GM18507 (cell line): Measurements from ENCODE around the gene TK2.
"Not testable (repeated sequence)": the region's sequence is repeated elsewhere in the genome, so short reads cannot be mapped to it uniquely, and the experiment has no call there.

Experiments used
- DNase-seq: peaks from one replicate; pipeline ENCODE4 v3.0.0; 2011; ENCODE audit warnings: low read depth; ENCODE audit not compliant: insufficient read length; ENCODE audit errors: extremely low spot score
- FAIRE-seq: peaks from 2 replicates; lab custom pipeline; 2011; peaks lifted over from hg19 to GRCh38; lab: Jason Lieb, UNC

Gene TK2

DNA sequence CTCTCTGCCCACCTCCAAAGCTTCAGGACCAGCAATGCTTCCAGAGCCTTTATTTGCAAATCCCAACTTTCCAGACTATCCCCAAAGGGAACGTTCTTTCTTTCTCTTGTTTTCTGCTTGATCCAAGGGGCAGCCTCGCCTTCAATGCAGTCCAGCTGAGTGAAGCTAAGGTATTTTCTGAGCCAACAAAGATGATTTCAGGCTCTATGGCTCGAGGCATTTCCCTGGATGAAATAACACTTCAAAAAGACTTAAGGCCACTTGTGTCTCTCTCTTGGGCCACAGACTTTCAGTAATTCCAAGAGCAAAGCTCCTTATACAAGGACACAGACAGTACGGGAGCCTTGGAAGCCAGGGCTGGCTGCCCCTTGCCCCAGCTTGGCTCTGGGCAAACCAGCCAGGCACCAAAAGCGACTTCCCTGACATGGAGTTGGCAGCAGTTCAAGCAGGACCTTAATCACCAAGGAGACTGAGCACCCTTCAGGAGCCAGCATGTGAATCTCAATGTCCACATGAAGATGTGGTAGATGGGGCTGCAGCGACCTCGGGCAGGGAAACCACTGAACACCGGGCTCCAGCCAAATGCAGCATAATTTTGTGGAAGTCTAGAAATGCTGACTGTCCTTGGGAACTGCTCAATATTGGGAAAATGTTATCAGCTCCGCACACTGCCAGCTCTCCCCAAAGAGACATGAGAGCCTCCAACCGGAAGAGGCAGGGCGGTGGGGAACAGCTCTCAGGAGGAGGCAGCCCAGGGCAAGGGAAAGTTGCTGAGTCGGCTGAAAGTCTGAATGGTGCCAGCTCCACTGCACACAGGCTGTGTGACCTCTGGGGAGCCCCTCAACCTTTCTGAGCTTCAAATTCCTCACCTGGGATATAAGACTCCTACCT is 39.0 kb downstream of the TK2 start:
- DNase-seq, result no peak
- FAIRE-seq, result no peak

DNA sequence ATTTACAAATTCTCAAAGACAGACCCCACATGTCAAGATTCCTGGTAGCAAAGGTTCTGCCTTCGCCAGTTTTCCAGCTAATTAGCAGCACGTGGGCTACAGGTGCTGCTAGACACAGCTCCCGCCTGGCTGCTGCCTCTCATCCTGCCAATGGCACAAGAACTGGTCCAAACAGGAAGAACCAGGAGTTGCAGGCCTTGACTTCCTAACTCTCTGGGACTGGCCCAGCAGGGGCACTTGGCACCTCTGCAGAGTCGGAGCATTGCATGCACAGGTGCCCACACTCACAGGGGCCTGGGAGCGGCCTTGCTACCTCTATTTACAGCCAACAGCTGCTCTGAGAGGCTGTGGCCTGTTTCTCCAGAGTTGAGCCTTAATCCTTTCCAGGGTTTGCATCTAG is 39.6 kb downstream of the TK2 start:
- FAIRE-seq (no peak), DNase-seq (no peak)

DNA sequence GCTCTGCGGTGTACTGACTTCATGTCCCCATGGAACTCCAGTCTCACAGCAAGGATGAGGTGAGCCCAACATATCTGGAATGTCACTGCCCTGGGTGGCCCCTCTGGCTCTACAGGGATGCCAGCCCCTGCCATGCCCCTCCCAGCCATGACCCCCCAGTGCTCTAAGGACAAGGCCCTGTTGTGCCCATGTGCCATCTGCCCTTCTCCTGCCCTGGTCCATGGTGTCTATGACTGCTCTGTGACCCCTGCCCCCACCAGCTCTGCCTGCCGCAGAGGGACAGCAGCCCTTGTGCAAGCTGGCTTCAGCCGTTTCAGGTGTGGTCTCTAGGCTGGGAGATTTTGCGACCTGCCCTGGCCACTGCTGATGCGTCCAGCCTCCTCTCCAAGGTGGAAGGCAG is 40.3 kb downstream of the TK2 start:
- DNase-seq (no peak), FAIRE-seq (no peak)

DNA sequence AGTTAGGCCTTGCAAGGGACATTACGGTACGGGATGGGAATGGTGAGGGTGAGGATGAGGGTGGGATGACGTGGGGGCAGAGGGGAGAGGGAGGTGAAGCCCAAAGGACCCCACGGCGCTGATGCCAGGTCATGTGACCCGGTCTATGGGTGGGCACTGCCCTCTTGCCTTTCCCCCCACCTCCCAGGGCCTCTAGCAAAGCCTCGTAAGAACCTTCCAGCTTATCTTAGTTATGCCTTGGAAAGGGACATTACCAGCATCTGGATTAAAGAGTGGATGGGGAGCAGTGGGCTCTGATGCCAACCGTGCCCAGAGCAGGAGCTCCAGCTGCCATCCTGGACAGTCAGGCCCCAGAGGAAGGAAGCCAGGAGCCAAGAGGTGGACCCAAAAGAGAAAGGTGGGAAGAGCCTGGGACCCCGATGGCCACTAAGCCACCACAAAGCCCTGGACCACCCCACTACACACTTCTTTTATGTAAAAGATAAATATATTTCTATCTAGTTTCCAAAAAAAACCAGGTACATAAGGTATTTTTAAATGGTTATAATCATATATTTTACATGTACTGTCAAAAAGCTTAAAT is 40.9 kb downstream of the TK2 start:
- FAIRE-seq (no peak), DNase-seq (no peak)

DNA sequence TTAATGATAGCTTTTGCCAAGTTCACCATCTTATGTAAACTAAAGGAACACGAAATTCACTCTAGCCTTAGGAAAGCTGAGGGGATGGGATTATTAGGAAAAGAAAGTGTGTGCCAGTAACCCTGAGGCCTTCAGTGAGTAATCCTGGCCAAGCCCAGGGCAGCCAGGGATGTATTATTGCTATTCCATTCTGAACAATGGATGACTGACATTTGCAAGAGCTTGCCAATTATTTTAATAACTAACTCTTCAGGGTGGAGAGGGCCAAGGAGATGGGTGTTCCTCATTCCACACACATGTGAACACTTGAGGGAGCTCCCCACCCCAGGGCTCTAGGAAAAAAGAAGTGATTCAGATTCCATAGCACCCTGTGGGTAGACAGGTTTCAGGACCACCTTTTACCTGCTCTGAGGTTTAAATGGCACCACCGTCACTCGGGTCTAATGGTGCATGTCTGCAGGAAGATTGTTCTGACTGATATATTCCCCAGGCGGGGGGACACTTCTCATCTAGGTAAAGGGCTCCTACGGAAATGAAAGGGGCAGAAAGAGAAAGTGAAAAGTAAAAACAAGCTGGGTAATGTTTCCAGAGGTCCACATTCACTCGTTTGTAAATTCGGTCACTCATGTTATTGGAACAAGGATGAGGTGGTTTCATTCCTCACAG is 41.5 kb downstream of the TK2 start:
- DNase-seq (no peak), FAIRE-seq (no peak)

DNA sequence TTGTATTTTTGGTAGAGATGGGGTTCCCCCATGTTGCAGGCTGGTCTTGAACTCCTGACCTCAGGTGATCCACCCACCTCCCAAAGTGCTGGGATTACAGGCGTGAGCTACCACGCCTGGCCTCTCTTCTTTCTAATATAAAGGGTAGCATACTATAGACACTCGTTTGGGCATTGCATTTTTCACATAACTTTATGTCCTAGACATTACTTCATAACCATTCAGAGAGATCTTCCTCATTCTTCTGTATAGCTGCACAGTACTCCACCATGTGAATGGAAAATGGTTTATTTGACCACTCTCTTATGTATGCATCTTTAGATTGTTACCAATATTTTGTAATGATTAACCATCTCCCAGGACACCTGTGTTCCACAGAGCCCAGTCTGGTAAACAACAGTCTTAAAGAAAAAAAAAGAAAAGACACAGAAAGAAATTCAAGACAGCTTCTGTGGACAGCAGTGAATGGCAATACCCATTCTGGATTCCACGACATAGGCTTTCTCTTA is 42.1 kb downstream of the TK2 start:
- no peak for FAIRE-seq

DNA sequence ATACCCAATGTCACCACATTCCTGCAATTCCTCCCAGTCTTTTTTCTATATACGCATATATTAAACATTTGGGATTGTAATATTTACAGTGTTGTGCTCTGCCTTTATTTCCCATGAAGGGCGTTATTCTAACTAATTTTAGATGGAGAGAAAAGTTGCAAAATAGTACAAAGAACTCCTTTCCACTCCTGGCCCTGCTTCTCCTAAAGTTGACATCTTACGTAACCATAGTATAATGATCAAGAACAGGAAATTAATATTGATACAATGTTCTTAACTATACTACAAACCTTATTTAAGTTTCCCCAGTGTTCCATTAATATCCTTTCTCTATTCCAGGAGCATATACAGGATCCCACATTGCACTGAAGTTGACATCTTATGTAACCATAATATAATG is 46.3 kb downstream of the TK2 start:
- DNase-seq, result no peak
- FAIRE-seq, result no peak

More for the DNA sequence above, 42.1 kb downstream of the TK2 start:
- no peak for DNase-seq

DNA sequence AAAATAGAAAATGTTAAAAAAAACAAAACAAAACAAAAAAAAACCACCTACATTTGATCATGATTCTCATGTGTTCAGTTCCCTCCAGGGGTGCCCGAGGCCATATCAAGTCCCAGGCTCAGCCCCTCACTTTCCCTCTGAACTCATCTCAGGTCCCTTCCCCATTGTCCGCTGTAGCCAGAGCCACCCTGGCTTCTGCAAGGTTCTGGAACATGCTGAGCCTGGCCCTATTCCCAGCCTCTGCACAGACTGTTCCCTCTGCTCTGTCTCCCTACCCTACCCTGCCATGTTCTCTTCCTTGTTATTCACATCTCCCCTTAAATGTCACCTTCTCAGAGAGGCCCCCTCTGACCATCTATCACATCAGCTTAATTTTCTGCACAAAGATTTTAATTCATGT is 46.9 kb downstream of the TK2 start:
- DNase-seq (no peak), FAIRE-seq (no peak)

DNA sequence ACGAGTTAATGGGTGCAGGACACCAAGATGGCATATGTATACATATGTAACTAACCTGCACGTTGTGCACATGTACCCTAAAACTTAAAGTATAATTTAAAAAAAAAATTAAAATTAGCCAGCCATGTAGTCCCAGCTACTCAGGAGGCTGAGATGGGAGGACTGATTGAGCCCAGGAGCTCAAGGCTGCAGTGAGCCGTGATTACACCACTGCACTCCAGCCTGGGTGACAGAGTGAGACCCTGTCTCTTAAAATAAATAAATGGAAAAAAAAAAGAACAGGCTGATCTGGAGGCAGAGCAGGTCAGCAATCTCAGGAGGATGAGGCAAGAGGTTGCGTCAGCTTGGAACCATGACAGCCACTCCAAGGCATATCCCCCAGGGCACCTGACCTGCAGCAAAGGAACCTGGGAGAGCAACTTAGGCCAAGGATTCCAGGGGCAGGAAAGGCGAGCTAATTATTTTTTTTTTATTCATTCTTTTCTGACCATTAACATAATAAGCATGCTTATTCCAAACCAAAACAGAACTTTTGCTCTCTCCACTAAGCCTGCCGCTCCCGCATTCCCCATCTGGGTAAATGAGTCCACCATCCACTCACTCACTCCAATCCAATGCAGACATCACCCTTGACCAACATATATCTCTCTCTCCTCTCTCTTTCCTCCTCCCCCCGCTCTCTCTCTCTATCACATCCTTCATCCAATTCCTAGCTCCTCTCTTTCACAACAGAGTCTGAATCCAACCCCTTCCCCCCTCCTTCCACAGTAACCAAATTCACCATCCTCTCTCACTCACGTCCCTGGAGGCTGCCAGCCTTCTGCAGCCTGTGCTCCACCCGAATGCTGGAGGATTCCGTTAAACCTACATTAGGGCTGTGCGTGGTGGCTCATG is 47.7 kb downstream of the TK2 start:
- DNase-seq, result no peak
- no peak for FAIRE-seq

DNA sequence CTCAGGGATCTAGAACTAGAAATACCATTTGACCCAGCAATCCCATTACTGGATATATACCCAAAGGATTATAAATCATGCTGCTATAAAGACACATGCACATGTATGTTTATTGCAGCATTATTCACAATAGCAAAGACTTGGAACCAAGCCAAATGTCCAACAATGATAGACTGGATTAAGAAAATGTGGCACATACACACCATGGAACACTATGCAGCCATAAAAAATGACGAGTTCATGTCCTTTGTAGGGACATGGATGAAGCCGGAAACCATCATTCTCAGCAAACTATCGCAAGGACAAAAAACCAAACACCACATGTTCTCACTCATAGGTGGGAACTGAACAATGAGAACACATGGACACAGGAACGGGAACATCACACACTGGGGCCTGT is 48.4 kb downstream of the TK2 start:
- FAIRE-seq, DNase-seq: not testable (repeated sequence)

DNA sequence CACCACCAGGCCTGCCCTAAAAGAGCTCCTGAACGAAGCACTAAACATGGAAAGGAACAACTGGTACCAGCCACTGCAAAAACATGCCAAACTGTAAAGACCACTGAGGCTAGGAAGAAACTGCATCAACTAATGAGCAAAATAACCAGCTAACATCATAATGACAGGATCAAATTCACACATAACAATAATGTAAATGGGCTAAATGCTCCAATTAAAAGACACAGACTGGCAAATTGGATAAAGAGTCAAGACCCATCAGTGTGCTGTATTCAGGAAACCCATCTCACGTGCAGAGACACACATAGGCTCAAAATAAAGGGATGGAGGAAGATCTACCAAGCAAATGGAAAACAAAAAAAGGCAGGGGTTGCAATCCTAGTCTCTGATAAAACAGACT is 52.0 kb downstream of the TK2 start:
- not testable (repeated sequence) for FAIRE-seq, DNase-seq

DNA sequence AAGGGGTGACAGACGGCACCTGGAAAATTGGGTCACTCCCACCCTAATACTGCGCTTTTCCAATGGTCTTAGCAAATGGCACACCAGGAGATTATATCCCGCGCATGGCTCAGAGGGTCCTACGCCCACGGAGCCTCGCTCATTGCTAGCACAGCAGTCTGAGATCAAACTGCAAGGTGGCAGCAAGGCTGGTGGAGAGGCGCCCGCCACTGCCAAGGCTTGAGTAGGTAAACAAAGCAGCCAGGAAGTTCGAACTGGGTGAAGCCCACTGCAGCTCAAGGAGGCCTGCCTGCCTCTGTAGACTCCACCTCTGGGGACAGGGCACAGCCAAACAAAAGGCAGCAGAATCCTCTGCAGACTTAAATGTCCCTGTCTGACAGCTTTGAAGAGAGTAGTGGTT is 53.7 kb downstream of the TK2 start:
- not testable (repeated sequence) for FAIRE-seq, DNase-seq

DNA sequence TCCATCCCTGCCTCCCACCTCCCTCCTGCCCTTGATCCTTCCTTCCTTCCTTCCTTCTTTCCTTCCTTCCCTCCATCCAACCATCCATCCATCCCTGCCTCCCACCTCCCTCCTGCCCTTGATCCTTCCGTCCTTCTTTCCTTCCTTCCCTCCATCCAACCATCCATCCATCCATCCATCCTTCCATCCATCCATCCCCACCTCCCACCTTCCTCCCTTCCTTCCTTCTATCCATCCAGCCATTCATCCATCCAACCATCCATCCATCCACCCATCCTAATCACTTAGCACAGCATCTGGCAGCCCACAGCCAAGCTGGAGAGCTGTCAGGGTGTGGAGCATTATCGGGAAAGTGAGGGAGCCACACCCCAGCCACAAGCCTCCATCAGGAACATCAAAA is 54.5 kb downstream of the TK2 start:
- no peak for FAIRE-seq

DNA sequence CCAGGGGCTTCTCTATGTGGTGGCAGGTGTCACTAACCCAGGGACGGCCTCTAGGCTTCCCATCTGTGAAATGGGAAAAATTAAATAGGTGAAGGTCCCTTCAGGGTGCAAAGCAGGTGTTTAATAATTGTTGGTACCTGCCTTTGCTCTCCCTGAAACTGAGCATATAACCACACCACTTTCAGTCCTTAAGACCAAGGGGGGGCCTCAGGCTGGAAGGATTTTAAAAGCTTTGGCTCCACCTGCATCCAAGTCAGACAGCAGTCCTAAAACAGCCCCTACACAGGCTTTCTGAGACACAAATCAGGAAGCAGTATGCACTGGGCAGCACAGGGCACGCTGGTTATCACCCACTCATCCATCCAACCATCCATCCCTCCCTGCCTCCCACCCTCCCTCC is 55.0 kb downstream of the TK2 start:
- DNase-seq, result no peak
- no peak for FAIRE-seq

More for the DNA sequence above, 54.5 kb downstream of the TK2 start:
- no peak for DNase-seq

DNA sequence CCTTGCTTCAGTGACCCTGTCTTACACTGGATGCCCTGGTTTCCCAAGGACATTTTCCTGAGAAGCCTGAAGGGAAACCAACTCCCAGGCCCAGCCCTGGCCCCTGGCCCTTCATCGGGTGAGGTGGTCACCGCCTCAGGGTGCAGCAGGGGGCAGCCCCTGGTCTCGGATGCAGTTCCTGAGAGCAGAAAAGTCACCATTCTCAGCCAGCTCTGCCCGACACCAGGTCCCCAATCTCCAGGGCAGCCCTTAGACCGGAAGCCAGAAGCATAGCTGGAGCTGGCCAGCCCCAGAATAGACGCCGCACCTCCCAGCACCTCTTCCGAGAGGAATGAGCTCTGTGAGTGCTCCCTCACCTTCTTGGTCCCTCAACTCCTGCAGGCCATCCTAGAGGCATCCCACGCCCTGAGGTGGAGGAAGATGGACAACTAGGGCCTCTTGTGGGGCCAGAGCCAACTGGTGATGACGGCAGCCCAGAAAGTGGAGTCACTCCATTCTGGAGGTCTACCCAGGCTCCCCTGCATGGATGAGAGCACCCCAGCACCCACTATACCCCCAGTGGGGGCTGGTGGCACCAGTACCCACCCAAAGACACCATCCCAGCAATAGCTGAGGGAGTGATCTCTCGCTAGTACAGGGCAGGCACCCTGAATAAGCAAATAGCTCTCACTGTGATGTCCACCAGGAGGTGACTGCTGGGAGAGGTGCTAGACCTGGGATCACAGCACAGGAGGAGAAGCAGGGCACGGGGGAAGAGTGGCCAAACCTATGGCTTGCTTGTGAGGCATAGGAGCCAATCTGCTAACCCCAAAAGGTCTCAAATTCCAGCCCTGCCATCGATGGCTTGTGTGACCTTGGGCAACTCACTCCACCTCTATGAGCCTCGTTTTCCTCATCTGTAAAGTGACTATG is 56.2 kb downstream of the TK2 start:
- DNase-seq, result no peak
- FAIRE-seq, result no peak

DNA sequence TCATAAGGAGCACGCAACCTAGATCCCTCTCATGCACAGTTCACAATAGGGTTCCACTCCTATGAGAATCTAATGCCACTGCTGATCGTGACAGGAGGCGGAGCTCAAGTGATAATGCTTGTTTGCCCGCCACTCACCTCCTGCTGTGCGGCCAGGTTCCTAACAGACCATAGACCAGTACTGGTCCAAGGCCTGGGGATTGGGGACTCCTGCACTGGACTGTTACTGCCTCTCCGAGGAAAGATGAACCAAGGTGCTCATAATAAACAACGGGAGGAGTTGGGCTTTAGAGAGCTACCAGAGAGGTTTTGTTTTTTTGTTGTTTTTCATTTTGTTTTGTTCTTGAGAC is 58.2 kb downstream of the TK2 start:
- FAIRE-seq (no peak), DNase-seq (no peak)

DNA sequence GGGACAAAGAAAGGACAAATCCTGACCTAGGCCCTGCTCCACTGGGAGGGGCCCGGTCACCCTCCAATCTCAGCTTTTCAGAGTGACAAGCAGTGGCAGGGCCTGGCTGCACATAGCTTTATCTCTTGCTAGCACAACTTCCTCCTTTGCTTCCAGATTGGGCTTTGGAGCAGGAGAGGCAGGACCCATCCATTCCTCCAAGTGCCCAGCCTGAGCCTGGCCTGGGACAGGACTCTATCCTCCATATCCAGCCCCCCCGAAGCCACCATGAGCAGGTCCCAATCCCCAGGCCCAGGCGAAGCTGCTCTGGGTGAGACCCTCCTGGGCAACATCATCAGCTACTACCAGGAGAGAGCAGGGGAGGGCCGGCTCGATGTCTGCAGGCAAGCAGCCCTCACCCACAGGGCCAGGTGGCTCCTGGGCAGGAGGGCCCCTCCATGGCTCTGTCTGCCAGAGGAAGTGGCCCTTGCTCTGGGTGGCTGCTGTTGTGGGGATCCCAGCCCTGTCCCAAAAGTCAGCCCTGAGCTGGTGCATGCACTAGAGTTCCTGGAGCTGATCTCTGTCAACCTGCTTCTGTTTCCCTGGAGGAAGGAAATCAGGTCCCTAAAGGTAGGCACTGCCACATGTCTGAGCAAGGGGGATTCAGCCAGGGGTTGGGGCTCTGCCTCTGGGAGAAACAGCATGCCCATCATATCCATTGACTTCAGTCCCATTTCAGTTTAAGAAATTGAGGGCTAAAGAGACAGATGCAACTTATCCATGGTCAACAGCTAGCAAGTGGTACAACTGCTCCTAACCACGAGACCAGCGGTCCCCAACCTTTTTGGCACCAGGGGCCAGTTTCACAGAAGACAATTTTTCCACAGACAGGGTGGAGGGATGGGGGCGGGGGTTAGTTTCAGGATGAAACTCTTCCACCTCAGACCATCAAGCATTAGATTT is 58.9 kb downstream of the TK2 start:
- DNase-seq (no peak), FAIRE-seq (no peak)

DNA sequence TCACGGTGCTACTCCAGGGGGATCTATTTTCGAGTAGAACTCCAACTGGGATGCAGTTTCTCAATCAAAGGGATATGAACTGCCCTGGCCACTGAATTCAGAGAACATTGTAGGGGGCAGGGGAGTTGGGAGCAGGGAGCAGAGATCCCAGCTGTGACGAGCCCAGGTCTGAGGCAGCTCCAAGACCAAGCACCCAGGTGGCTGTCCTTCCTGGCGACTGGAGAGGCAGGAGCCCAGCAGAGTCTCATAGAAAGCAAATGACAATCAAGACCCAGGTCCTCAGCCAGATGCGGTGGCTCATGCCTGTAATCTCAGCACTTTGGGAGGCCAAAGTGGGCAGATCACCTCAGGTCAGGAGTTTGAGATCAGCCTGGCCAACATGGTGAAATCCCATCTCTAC is 60.1 kb downstream of the TK2 start:
- DNase-seq (no peak), FAIRE-seq (no peak)
